ENCODE data around the gene HGS.
A peak's percentile ranks its signal among the peaks of the same experiment; 100 is the strongest.
"Not testable (repeated sequence)": the region's sequence is repeated elsewhere in the genome, so short reads cannot be mapped to it uniquely, and the experiment has no call there.

The HGS gene

DNA sequence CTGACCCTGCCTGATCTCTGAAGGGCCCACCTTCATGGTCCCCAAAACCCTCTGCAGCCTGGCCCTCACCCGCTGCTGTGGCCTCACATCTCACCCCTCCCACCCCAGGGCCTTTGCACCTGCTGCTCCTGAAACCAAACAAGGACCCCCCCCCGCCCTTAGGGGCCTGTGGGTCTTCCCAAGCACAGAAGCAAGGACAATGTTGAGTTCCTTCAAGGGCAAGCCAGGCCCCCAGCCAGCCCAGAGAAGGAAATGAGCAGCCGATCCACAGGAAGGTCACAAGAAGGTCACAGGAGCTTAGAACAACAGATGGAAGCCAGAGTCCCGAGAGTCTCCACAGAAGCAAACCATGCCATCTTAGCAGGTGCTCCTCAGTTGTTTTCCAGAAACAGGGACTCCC is 27.0 kb upstream of the HGS start:
- DNase-seq = no peak

DNA sequence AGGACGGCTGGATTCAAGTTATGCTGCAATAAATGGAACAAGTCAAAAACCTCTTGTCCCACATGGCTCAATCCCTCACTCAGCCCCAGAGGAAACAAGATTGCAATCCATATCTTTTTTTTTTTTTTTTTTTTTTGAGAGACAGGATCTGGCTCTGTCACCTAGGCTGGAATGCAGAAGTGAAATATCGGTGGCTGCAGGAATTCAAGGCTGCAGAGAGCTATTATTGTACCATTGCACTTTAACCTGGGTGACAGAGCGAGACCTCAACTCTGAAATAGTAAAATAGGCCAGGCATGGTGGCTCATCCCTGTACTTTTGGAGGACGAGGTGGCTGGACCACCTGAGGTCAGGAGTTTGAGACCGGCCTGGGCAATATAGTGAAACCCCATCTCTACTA is 24.8 kb upstream of the HGS start:
- DNase-seq = no peak

DNA sequence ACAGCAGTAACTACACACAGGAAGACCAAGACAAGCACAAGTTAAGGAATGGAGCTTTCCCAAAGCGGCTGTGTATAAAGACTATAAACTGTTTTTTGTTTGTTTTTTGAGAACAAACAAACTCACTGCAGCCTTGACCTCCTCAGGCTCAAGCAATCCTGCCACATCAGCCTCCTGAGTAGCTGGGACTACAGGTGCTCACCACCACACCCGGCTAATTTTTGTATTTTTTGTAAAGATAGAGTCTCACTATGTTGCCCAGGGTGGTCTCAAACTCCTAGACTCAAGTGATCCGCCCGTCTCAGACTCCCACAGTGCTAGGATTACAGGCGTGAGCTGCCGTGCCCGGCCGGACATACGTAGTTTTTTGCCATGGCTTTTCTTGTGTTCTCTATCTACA is 23.4 kb upstream of the HGS start:
- no peak for DNase-seq

DNA sequence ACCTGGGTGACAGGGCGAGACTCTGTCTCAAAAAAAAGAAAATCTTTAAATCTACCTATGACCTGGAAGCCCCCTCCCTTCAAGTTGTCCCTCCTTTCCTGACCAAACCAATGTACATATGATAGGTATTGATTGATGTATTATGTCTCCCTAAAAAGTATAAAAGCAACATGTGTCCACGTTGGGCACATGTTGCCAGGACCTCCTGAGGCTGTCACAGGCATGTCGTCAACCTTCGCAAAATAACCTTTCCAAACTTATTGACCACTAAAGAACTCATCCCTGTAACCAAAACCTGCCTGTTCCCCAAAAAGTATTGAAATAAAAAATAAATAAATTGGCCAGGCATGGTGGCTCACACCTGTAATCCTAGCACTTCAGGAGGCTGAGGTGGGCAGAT is 21.8 kb upstream of the HGS start:
- no peak for DNase-seq

DNA sequence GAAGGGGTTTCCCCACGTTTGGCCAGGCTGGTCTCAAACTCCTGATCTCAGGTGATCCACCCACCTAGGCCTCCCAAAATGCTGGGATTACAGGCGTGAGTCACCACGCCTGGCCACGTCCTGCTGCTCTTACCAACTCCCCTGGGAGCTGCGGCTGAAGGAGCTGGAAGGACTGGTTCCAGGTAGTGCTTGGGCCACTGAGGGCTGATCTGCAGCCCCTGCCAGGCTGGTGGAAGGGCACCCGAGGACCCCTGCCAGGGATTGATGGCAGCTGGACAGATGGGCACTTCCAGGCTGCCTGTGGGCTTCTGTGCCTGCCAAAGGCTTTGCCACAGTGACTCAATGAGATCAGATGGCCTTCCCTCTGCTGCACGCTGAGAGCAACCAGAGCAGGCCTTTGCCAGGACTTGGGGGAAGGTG is 19.8 kb upstream of the HGS start:
- no peak for DNase-seq

DNA sequence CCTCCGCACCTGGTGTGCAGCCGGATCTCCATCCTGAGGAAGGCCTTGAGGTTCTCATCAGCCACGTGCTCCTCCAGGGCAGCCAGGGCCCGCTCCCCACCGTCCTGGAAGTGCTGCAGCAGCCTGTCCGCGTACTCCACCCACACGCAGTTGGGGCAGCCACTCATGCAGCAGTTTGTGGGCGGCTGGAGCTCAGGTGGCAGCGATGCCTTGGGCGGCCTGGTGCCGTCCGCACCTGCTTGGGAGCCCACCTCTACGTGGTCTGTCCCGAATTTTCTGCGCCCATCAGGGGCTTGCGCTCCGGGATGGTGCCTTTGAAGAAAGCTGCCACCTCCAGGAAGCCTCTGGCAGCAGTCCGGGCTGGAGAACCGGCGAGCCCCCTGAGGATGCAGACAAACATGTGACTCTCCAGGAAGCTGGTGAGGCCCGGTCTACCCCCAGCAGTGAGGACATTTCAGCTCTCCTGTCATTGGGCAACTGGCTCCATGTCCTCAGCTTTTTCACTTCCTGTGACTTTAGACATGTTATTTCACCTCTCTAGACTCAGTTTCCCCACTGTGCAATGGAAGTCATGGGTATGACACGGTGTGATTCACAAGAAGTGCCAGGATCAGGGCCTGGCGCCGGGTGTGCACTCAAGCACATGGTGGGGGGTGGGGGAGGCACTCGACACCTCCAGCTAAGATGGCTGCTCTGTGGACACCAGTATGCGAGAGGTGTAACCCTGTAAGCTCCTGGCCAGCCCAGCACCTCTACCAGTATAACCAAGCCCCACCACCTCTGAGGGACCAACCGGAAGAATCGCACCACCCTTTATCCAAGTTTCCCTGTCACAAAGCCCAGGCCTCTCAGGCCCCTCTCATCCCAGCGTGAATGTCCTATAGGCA is 18.4 kb upstream of the HGS start:
- DNase-seq = no peak

DNA sequence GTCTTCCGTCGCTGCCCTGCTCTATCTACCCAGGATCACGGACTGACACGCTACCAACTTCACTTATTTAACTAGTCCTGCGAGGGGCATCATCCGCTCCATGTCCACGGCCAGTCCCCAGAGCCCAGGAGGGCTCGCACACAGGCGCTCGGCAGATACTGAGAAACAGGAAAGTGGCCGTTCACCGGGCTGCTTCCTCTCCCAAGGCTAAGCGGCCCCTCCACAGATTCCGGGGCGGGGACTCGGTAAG is 17.8 kb upstream of the HGS start:
- no peak for DNase-seq

DNA sequence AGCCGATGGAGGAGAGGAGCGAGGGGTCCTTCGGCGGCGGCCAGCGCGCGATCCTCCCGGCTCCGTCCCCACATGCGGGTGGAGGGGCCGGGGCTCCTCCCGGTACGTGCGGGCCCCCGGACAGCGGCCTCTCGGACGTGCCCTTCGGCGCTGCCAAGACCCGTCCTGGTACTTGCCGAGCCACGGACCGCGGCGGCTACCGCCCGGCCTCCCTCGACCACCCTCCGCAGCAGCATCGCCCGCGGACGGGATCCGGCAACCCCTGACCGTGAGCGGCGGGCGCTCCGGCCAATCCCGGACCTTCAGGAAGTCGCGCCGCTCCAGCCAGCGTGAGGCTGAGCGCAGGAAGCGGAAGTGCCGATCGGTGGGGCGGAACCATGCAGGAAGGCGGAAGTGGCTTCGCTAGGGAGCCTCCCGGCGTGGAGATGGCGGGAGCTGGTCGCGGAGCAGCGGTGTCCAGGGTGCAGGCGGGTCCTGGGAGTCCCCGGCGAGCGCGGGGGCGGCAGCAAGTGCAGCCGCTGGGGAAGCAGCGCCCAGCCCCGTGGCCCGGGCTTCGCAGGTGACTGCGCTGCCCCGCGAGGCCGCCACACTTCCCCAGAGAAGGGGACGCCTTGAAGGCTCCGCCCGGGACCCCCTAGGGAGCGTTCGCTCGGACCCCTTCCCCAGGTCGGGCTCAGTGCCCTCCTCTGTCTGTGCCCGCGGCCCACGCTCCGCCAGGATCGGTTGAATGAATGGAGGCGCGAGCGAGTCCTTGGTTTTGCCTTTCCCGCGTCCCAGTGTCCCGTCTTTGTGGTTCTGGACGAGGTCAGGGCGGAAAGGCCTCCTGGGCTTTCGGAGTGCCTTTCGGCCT is 17.2 kb upstream of the HGS start, which contains the start of the genes CCDC137 and OXLD1:
Gene CCDC137 (plus strand): TSS at position 396 of the 850 bp plus-strand sequence. CDS start 30 bp downstream, at position 426.
Gene OXLD1 (minus strand): TSS at position 264 of the 850 bp plus-strand sequence. CDS start 28 bp downstream, at position 236.
- peak; percentile 93 for DNase-seq

DNA sequence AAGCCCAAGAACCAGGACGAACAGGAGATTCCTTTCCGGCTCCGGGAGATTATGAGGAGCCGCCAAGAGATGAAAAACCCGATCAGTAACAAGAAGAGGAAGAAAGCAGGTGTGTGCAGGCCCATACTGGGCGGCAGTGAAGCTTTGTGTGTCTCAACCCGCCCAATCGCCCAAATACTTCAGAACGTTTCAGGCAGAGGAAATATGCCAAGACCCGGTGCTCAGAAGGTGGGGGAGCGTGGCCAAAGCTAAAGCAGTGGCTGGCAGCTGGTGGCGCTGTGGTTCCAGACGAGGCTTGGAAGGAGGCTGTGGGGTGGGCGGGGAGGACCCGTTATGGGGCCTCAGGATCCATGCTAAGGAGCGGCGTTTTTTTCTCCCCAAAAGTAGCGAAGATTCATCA is 16.1 kb upstream of the HGS start:
- DNase-seq = no peak

DNA sequence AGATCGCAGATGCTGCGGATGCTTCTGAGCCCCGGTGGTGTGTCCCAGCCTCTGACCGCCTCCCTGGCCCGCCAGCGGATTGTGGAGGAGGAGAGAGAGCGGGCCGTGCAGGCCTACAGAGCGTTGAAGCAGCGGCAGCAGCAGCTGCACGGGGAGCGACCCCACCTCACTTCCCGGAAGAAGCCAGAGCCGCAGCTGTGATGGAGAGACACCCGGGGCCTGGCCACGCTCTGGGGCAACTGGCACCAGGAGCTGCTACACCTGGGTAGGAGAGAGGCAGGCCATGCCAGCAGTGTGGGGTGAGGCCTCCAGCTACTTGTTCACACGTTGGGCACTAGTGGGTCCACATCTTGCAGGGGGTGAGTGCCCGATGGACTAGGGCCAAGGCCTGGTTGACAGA is 11.3 kb upstream of the HGS start:
- DNase-seq = no peak

DNA sequence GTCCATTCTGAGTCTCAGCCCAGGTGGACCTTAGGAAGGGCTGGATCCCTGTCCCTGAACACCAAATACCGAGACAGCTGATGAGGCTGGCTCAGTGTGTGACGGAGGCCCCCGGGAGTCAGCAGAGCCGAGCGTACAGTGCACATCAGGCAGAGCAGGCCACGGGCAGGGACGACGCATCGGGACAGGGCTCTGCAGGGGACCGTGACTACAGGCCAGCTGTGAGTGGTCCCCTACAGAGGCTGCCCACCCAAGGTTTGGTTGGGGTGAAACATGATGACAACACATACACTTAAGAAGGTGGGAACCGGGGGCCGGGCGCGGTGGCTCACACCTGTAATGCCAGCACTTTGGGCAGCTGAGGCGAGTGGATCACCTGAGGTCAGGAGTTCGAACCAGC is 10.9 kb upstream of the HGS start:
- DNase-seq = no peak

DNA sequence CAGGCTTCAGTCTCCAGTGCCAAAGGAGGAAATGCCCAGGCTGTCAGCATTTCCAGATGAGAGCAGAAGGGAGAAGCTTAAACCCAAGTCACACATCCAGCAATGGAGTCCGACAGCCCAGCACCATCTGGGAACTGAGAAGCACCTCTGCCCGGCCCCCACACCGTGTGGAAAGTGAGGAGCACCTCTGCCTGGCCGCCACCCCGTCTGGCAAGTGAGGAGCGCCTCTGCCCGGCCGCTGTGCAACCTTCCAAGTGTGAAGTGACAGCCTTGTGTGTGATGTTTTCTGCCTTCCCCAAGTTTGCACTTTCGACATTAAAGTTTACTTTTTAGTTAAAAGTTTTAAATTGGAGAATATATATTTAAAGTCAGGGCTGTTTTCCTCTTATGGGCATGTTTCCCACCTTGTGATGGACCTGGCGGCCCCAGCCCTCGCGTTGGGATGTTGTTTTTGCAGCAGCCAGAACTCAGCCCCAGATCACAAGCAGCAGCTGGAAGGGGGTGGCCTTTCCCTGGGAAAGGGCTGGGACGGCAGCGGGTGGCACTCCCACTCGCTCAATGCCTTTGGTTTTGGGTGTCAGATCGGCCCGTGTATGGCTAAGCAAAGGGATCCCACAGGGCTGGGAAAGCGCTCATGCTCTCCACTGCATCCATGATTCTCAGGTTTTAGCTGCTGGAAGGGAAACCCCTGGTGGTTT is 10.1 kb upstream of the HGS start:
- DNase-seq = no peak

DNA sequence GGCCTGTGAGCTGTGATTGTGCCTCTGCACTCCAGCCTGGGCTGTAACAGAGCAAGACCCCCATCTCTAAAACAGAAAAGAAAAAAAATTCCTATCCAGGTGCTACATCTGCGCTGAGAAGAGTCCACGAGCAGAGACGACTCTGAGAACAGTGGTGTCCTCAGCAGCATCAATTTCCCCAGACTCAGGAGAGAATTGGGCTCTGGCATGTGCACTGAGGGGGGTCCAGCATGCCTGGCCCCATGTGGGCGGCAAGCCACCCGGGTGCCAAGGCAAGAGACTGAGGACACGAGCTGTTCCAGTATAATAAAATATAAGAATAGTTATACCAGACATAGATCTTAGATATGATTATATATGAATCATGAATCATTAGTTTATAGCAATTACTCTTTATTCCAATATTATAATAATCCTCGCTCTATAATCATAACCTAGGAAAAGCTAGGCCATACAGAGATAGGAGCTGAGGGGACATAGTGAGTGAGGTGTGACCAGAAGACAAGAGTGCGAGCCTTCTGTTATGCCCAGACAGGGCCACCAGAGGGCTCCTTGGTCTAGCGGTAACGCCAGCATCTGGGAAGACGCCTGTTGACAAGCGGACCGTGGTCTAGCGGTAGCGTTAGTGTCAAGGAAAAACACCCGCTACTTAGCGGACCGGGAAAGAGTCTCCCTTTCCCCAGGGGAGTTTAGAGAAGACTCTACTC is 8.1 kb upstream of the HGS start:
- not testable (repeated sequence) for DNase-seq

DNA sequence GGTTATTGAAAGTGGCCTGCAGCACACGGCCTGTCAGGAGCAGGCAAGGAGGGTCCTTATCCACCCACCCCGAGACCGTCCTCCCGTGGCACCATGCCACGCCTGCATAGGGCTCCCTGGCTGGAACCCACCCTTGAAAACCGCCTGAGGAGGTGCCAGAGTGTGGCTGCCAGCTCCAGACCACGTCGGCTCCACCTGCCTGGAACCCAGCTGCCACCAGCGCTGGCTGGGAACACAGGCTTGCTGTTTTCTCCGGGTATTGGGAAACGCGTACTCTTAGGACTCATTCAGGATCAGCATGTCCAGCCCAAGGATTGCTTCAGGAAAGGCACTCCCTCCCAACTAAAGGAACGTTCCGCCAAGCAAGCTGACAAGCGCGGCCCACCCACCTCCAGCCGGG is 6.9 kb upstream of the HGS start:
- no peak for DNase-seq

DNA sequence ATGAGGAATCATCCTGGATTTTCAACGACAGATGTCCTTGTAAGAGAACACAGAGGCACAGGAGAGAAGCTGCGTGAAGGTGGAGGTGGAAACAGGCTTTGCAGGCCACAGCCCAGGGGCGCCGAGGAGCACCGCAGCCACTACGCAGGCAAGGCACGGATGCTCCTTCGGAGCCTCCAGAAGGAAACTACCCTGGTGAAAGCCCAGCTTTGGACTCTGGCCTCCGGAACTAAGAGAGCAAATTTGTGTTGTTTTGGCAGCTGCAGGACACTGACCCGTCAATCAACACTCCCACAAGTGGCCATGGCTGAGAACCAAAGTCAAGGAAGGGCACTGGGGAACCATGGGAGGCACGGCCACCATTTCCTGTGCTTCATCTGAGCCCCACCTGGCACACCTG is 3.7 kb upstream of the HGS start:
- no peak for DNase-seq

DNA sequence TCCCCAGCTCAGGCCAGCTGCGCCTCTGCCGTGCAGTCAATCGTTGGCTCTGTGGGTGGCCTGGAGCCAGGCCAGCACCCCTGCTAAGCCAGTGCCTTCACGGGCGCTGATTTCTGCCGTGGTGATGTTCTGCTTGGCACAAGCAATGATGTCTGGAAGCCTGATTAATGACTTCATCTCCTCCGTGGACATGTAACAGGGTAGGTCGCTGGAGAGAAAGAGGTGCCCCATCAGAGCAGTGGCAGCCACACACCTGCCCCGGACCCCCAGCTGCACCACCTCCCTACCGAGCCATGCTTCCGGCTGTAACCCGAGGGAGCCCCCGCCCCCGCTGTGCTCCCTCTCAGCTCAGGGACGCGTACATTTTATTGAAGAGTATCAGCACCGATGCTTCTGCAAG is 2.1 kb upstream of the HGS start:
- no peak for DNase-seq

DNA sequence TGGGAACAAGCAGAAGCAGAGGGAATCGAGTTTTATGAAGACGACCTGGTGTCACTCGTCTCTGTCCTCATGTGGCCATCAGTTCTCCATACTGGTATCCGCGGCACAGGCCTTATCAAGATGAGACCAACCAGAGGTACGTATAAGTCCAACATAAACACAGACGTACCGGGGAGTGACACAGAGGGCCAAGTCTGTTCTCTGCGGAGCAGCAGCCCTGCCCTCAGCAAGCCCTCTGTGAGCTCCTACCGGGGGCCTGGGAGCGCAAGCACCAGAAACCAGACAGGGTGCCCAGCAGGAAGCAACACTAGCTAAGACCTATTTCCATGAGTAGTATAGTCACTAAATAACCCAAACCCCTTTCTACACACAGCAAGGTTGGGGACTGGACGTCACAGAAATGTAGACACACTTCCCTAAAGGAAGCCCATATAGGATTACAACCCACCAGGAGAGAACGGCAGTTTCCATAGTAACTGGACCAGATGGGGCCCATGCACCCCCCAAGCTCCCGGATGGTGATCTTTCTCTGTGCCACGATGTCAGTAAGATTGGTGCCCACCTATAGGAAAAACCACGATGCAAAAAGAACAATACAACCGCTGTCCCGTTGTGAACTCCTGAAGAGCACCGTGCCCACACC is 1.1 kb upstream of the HGS start:
- DNase-seq = no peak

DNA sequence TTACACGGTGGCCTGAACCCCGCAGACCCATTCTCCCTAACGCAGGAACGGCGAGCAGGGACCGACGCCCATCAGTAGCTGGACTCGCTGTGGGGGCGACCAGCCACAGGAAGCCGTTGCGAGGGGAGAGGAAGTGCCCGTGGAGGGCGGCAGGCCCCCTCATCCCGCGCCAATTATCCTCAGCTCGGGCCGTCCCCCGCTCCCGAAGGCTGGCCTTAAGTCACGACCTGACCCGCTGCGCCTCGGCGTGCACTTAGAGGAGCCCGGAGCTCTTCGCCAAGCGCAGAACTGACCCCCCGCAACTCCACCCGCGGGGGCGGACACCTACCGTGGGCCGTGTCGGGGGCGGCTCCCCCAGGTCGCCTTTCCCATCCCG is 615 bp upstream of the HGS start:
- no peak for DNase-seq

DNA sequence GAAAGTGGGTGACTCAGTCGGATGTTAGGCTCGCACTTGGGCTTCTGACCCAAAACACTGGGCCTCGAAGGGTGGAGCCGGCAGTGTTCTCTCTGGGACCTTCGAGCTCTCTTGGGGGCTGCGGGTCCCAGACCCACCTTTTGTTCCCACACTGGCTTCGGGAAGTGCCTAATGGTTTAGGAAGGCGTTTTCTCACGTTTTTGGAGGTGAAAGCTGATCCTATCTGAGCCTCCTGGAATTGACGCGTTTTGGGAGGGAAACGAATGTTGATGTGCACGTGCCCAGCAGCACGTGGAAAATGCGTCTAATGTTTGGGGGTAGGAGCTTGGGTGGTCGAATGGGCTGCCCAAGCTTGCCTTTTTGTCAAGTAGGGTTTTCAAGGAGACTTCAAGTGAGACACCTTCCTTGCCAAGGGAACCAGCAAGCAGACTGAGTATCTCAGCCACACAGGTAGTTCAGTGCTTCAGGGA is 666 bp downstream of the HGS start:
- no peak for DNase-seq

DNA sequence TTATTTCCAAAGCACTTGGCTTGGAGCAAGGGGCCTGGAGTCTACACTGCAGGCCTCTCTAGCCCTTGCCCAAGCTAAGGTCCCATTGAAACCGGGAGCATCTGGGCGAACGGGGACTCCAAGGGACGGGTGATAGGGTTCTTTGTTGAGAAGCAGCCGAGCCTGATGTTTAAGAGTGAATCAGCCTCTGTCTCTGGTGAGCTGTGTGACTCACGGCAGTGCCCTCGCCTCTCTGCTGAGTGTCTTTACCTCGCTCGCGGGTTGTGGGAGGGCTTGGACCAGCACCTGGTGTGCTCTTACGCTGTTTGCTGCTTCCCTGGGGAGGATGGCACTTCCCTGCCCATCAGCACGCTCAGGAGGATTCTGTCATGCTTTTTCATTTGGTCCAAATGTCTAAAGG is 1.3 kb downstream of the HGS start:
- DNase-seq = no peak

DNA sequence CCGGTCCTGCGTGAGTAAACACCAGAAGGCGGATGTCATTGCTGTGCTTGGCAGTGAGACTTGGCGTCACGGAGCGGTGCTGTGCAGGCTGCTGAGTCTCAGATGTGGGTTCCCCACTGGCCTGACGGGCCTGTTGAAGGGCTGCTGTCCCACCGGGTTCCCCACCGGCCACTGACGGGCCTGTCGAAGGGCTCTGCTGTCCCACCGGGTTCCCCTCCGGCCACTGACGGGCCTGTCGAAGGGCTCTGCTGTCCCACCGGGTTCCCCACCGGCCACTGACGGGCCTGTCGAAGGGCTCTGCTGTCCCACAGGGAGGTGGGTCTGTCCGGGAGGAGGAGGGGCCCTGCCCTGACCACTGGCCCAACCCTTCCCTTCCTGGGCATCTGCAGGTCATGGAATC is 2.8 kb downstream of the HGS start:
- no peak for DNase-seq

Data from activated gamma-delta T cell (primary cell).